GM12878 (cell line): ENCODE data around the gene RPL37A. TPM values are rescaled to one million over a fixed set of nuclear protein-coding genes. Genes with fewer than 3 reads are reported as not detected.

Experiments used
- ATAC-seq: fragments of 200-7000 bp; cut with Tn5 transposase; 3 replicates; pipeline ENCODE4 v1.9.1; 2020; ENCODE audit warnings: mild to moderate bottlenecking, moderate library complexity
- BruUV-seq: library from RNA; stranded (reverse); fragments of 400-500 nt; replicated peaks from 2 replicates; lab custom pipeline; 2021; lab: Mats Ljungman, UMichigan
- CTCF ChIA-PET: fragments of 300-600 bp; sonication (Branson Sonifier 250); formaldehyde crosslinking; extraction: SDS; loops from one replicate; lab custom pipeline; 2021; ENCODE audit warnings: inconsistent platforms; lab: Yijun Ruan, JAX
- POLR2A ChIA-PET: fragments of 350-600 bp; formaldehyde crosslinking; extraction: SDS; loops from one replicate; lab custom pipeline; 2021; ENCODE audit warnings: inconsistent platforms; lab: Charles Lee
- RAD21 ChIA-PET: fragments of 300-600 bp; sonication (Branson Sonifier 250); formaldehyde crosslinking; loops from one replicate; lab custom pipeline; 2023; ENCODE audit warnings: antibody characterized with exemption; ENCODE audit not compliant: unreplicated experiment; lab: Charles Lee
- SMC1A ChIA-PET: fragments of 300-600 bp; sonication (Branson Sonifier 250); formaldehyde crosslinking; loops from one replicate; lab custom pipeline; 2023; ENCODE audit not compliant: unreplicated experiment, uncharacterized antibody; lab: Charles Lee
- DNase-seq: peaks from one replicate; pipeline ENCODE4 v3.0.0-alpha.2; 2011; ENCODE audit warnings: low read depth, low spot score
- FAIRE-seq: peaks from 3 replicates; lab custom pipeline; 2011; peaks lifted over from hg19 to GRCh38; lab: Jason Lieb, UNC
- H2AFZ ChIP-seq: 2 replicates; pipeline ENCODE4 v1.6.0; 2011; ENCODE audit warnings: low read depth, low read length, control low read depth; ENCODE audit not compliant: control insufficient read depth
- H3K27ac ChIP-seq: 2 replicates; pipeline ENCODE4 v1.5.1; 2011; ENCODE audit warnings: control low read depth; ENCODE audit not compliant: control insufficient read depth, insufficient read depth
- H3K27me3 ChIP-seq, 2 experiments: replicated peaks in 1 of 2; 2 replicates each; pipeline versions ENCODE4 v1.6.0 to v1.6.1; 2011; ENCODE audit warnings: low read length in 1 of 2; ENCODE audit not compliant: control insufficient read depth in 2 of 2, insufficient read depth in 2 of 2
- H3K36me3 ChIP-seq, 2 experiments: 2 replicates each; pipeline ENCODE4 v1.5.1; 2011; ENCODE audit warnings: low read length in 1 of 2; ENCODE audit not compliant: control insufficient read depth in 2 of 2, insufficient read depth in 2 of 2
- H3K4me1 ChIP-seq: 2 replicates; pipeline ENCODE4 v1.6.1; 2011; ENCODE audit warnings: mild to moderate bottlenecking, low read length, moderate library complexity, mixed read lengths; ENCODE audit not compliant: control insufficient read depth, insufficient read depth
- H3K4me2 ChIP-seq: 2 replicates; pipeline ENCODE4 v1.6.0; 2011; ENCODE audit warnings: control low read depth; ENCODE audit not compliant: control insufficient read depth, insufficient read depth
- H3K4me3 ChIP-seq: fragments of 200-600 bp; sonication (generic); 2 replicates; pipeline ENCODE4 v1.5.1; 2016
- H3K79me2 ChIP-seq: 2 replicates; pipeline ENCODE4 v1.6.0; 2011; ENCODE audit warnings: low read length; ENCODE audit not compliant: control insufficient read depth, insufficient read depth
- H3K9ac ChIP-seq: 2 replicates; pipeline ENCODE4 v1.8.0; 2011; ENCODE audit warnings: low read length, control low read depth, mixed read lengths; ENCODE audit not compliant: control insufficient read depth, insufficient read depth
- H3K9me3 ChIP-seq: replicated peaks from 3 replicates; pipeline ENCODE4 v1.5.1; 2011; ENCODE audit warnings: mild to moderate bottlenecking, low read length; ENCODE audit not compliant: control insufficient read depth, insufficient read depth
- H4K20me1 ChIP-seq: 2 replicates; pipeline ENCODE4 v1.6.0; 2011; ENCODE audit not compliant: control insufficient read depth, insufficient read depth
- ATF7 ChIP-seq: fragments of 450-650 bp; IDR thresholded peaks from 2 replicates; pipeline ENCODE4 v1.6.1; 2016; ENCODE audit warnings: low read depth, mild to moderate bottlenecking
- MLLT1 ChIP-seq: fragments of 450-650 bp; IDR thresholded peaks from 2 replicates; pipeline ENCODE4 v1.6.1; 2016; ENCODE audit warnings: mild to moderate bottlenecking
- MYB ChIP-seq: fragments of 150-350 bp; IDR thresholded peaks from 2 replicates; pipeline ENCODE4 v1.6.1; 2014; ENCODE audit warnings: mild to moderate bottlenecking, low read depth, low read length, borderline replicate concordance
- RELA ChIP-seq: fragments of 450-650 bp; IDR thresholded peaks from 2 replicates; pipeline ENCODE4 v1.8.0; 2014; ENCODE audit warnings: borderline replicate concordance; ENCODE audit not compliant: partially characterized antibody
- ZNF622 ChIP-seq: fragments of 450-650 bp; IDR thresholded peaks from 2 replicates; pipeline ENCODE4 v1.6.1; 2017; ENCODE audit warnings: mild to moderate bottlenecking, inconsistent platforms
- WGBS: methylation state at CpG from one replicate; pipeline ENCODE4 v1.1.6; 2016; ENCODE audit warnings: low lambda C conversion rate; ENCODE audit not compliant: insufficient replicate concordance, insufficient coverage; ENCODE audit errors: missing lambda C conversion rate; 5-methylcytosine and 5-hydroxymethylcytosine counted together
- in situ Hi-C: fragments of 300-500 bp; cut with MboI; formaldehyde crosslinking; loops from 9 replicates; pipeline ENCODE4 v1.14.3; 2018; ENCODE audit warnings: mixed read lengths
- intact Hi-C: fragments of 100-400 bp; cut with micrococcal nuclease; formaldehyde crosslinking; loops from one replicate; pipeline ENCODE4 v1.14.2; 2022; ENCODE audit not compliant: unreplicated experiment
- polyA plus RNA-seq, 11 experiments: library from polyadenylated mRNA; depleted of rRNA in 4 of 11; unstranded in 6 of 11; stranded (reverse) in 5 of 11; fragments of >200 nt; fragmentation: Nextera tagmentation in 4 of 11; fragmentation: Illumina TruSeq in 1 of 11; extraction: Ambion mirVana in 4 of 11; extraction: Trizol in 1 of 11; gene quantifications; 1 replicate in 1 of 11; 2 replicates in 10 of 11; pipeline versions ENCODE4 v1.2.1 to v1.2.3, GENCODE V29; 2011 to 2016; ENCODE audit warnings: inconsistent platforms in 2 of 11, missing spikeins in 2 of 11, low read depth in 1 of 11
- total RNA-seq, 4 experiments: library from RNA; depleted of rRNA in 3 of 4; stranded (reverse); fragments of >200 nt in 3 of 4; fragmentation: Illumina TruSeq in 1 of 4; extraction: Trizol in 1 of 4; gene quantifications; 2 replicates each; pipeline versions ENCODE4 v1.2.1 to v1.2.3, GENCODE V29; 2013 to 2021

The RPL37A gene
- total and polyA plus RNA-seq, 10 of the 15 experiments (the other 5 are each of a cell fraction or from before 2014, with no cell fraction given) = 2,847 to 6,854 (median 5,110) TPM

GRCh38 chr2:216464104-216464720 lies 34.4 kb upstream of the RPL37A start:
- Histone ChIP-seq H3K9me3 (no peaks in the 10 kb centered on the region), H2AFZ (no peak overlapping the region), H3K4me2 (no peak overlapping the region), H3K4me1 (no peaks in the 10 kb centered on the region), H3K36me3 (peaks cover 0 to 2% of the 10 kb centered on the region in 2 experiments; a peak in 1 of 4 replicates), H3K27ac (no peak overlapping the region), H3K27me3 (no peaks in the 10 kb centered on the region), H3K4me3 (no peak overlapping the region), H3K79me2 (no peaks in the 10 kb centered on the region), H4K20me1 (no peaks in the 10 kb centered on the region), H3K9ac (no peak overlapping the region)
- no peak for TF ChIP-seq ZNF622
- no peak for TF ChIP-seq MLLT1
- no peak for TF ChIP-seq MYB
- TF ChIP-seq ATF7 = no peak
- TF ChIP-seq RELA = no peak
- in situ Hi-C loops (no loop called here), intact Hi-C loops (no loop called here)
- ChIA-PET SMC1A (no interaction called here), RAD21 (no interaction called here), POLR2A (interaction anchor here (1.2 kb wide), 1 partner anchor 29 kb away, joined by 3 read pairs; no protein-coding TSS in a partner anchor), CTCF (interaction anchor here (0.6 to 2.0 kb wide), 3 partner anchors 55 to 764 kb away, joined by 3 to 5 read pairs (median 3); no protein-coding TSS in a partner anchor)
- WGBS = 97% methylated on average over 6 of the region's 6 CpGs
- FAIRE-seq (no peak), ATAC-seq (no peak), DNase-seq (no peak)
- no TSS peak for BruUV-seq
